Stimulated activated CD4-positive, alpha-beta T cell treated with anti-CD3 and anti-CD28 coated beads, Interleukin-1b, Interleukin-23, amount 100 ng/mL, for 1 hour (primary cell): ENCODE results near the gene ALK.

Source experiments
- DNase-seq, 2 donors: peaks; one replicate each; pipeline ENCODE4 v3.0.0-alpha.2; 2020; ENCODE audit warnings: low read depth in 2 of 2

ALK gene

GRCh38 chr2:29224693-29225551, 696.5 kb downstream of the ALK start:
- DNase-seq: no peak

GRCh38 chr2:29223851-29224692, 697.3 kb downstream of the ALK start:
- DNase-seq: no peak

GRCh38 chr2:29223257-29223656, 698.1 kb downstream of the ALK start:
- no peak for DNase-seq

GRCh38 chr2:29222381-29223179, 698.8 kb downstream of the ALK start:
- no peak for DNase-seq

GRCh38 chr2:29220506-29221270, 700.7 kb downstream of the ALK start:
- DNase-seq: no peak

GRCh38 chr2:29219374-29219773, 702.0 kb downstream of the ALK start:
- no peak for DNase-seq

- no peak for DNase-seq
Observed at GRCh38 chr2:29218550-29219125, 702.7 kb downstream of the ALK start.

GRCh38 chr2:29218071-29218470, 703.3 kb downstream of the ALK start:
- no peak for DNase-seq

- DNase-seq: no peak
Observed at GRCh38 chr2:29216609-29216909, 704.8 kb downstream of the ALK start.

- no peak for DNase-seq
Observed at GRCh38 chr2:29215739-29216608, 705.4 kb downstream of the ALK start.

- DNase-seq: no peak
Observed at GRCh38 chr2:29215073-29215472, 706.3 kb downstream of the ALK start.

GRCh38 chr2:29213888-29214291, 707.5 kb downstream of the ALK start:
- DNase-seq: no peak

- no peak for DNase-seq
Observed at GRCh38 chr2:29212009-29212408, 709.4 kb downstream of the ALK start.

- no peak for DNase-seq
Observed at GRCh38 chr2:29209551-29209950, 711.8 kb downstream of the ALK start.

GRCh38 chr2:29207352-29208148, 713.8 kb downstream of the ALK start:
- DNase-seq: no peak

GRCh38 chr2:29206941-29207340, 714.4 kb downstream of the ALK start:
- no peak for DNase-seq

GRCh38 chr2:29202819-29203495, 718.4 kb downstream of the ALK start:
- DNase-seq: no peak

- no peak for DNase-seq
Observed at GRCh38 chr2:29201979-29202378, 719.4 kb downstream of the ALK start.
